K562 (cell line): ENCODE measurements around the gene SLC66A2. TPM values are rescaled to one million over a fixed set of nuclear protein-coding genes. Genes with fewer than 3 reads are reported as not detected.
A peak's percentile ranks its signal among the peaks of the same experiment; 100 is the strongest.

Experiments
- FUS ChIP-seq: fragments of 200-400 bp; formaldehyde crosslinking; optimal IDR thresholded peaks from 2 replicates; pipeline ENCODE3; 2017; ENCODE audit warnings: low read depth, low read length
- NFIC ChIP-seq: fragments of 450-650 bp; IDR thresholded peaks from 2 replicates; pipeline ENCODE4 v1.6.1; 2017; ENCODE audit warnings: mild to moderate bottlenecking, inconsistent platforms
- POLR2G ChIP-seq: fragments of 200-400 bp; formaldehyde crosslinking; IDR thresholded peaks from 2 replicates; pipeline ENCODE4 v1.6.1; 2017; ENCODE audit warnings: low read depth, mild to moderate bottlenecking, antibody characterized with exemption, low read length, moderate library complexity
- RBM17 ChIP-seq: fragments of 200-400 bp; formaldehyde crosslinking; IDR thresholded peaks from 2 replicates; pipeline ENCODE4 v1.6.1; 2017; ENCODE audit warnings: low read depth, mild to moderate bottlenecking, low read length, borderline replicate concordance
- RNF2 ChIP-seq: sonication (generic); IDR thresholded peaks from 2 replicates; pipeline ENCODE4 v1.6.1; 2016
- U2AF1 ChIP-seq: fragments of 200-400 bp; formaldehyde crosslinking; optimal IDR thresholded peaks from 2 replicates; pipeline ENCODE3; 2017; ENCODE audit warnings: mild to moderate bottlenecking, low read depth, low read length, moderate library complexity
- ZNF551 ChIP-seq: fragments of 250-450 bp; sonication (Bioruptor Pico); IDR thresholded peaks from 2 replicates; pipeline ENCODE4 v1.5.0; 2021; ENCODE audit warnings: mild to moderate bottlenecking, moderate library complexity
- ZNF644 ChIP-seq: fragments of 200-800 bp; sonication (Bioruptor generic); IDR thresholded peaks from 2 replicates; pipeline ENCODE4 v1.6.1; 2016; ENCODE audit warnings: low read depth, missing genetic modification characterization, missing compliant biosample characterization
- polyA plus RNA-seq, 8 experiments: library from polyadenylated mRNA; depleted of rRNA in 4 of 8; stranded (reverse) in 5 of 8; unstranded in 3 of 8; fragments of >200 nt; fragmentation: Nextera tagmentation in 2 of 8; fragmentation: Illumina TruSeq in 1 of 8; extraction: Ambion mirVana in 2 of 8; extraction: Trizol in 1 of 8; gene quantifications; 2 replicates each; pipeline versions ENCODE4 v1.2.1 to v1.2.3, GENCODE V29; 2011 to 2014; ENCODE audit warnings: inconsistent platforms in 1 of 8, missing spikeins in 1 of 8
- total RNA-seq, 7 experiments: library from RNA; depleted of rRNA in 6 of 7; stranded (reverse); fragments of >200 nt in 6 of 7; fragmentation: Illumina TruSeq in 2 of 7; extraction: Trizol in 2 of 7; gene quantifications; 2 replicates each; pipeline versions ENCODE4 v1.2.1 to v1.2.3, GENCODE V29; 2011 to 2021; ENCODE audit warnings: low replicate concordance in 1 of 7
- TF ChIP-seq, protein P1 (sequence below): sonication (generic); formaldehyde crosslinking; IDR thresholded peaks from 2 replicates; pipeline ENCODE4 v1.8.0; 2022; ENCODE audit warnings: mild to moderate bottlenecking, missing genetic modification reagents
- TF ChIP-seq, protein P2 (sequence below): sonication (generic); formaldehyde crosslinking; IDR thresholded peaks from 2 replicates; pipeline ENCODE4 v1.8.0; 2023; ENCODE audit warnings: mild to moderate bottlenecking, missing genetic modification reagents
- TF ChIP-seq, protein P3 (sequence below), 2 experiments: fragments of 450-650 bp; IDR thresholded peaks; 2 replicates each; pipeline ENCODE4 v1.6.1; 2016; ENCODE audit warnings: mild to moderate bottlenecking in 2 of 2, borderline replicate concordance in 1 of 2, low read depth in 1 of 2, moderate library complexity in 1 of 2

SLC66A2 gene
- total and polyA plus RNA-seq, 9 of the 15 experiments (the other 6 are each of a cell fraction or from before 2014, with no cell fraction given) = 0.25 to 17.5 (median 5.6) TPM

DNA sequence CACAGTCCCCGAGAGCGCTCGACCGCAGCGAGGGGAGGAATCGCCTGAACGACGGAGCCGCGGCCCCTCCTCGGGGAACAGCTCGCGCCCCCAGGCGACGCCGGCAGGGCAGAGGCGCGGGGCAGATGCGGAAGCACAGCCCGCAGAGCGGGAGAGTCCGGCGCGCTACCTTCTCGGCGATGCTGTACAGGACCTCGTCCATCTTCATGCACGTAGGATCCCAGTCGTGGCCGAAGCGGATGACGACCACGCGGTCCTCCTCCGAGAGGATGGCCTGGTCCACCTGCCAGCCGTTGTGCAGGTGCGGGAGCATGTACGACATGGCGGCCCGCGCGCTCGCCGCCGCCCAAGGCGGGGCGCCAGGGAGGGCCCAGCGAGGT, 36.6 kb upstream of the SLC66A2 start (continued):
- TF ChIP-seq, protein P1, sequence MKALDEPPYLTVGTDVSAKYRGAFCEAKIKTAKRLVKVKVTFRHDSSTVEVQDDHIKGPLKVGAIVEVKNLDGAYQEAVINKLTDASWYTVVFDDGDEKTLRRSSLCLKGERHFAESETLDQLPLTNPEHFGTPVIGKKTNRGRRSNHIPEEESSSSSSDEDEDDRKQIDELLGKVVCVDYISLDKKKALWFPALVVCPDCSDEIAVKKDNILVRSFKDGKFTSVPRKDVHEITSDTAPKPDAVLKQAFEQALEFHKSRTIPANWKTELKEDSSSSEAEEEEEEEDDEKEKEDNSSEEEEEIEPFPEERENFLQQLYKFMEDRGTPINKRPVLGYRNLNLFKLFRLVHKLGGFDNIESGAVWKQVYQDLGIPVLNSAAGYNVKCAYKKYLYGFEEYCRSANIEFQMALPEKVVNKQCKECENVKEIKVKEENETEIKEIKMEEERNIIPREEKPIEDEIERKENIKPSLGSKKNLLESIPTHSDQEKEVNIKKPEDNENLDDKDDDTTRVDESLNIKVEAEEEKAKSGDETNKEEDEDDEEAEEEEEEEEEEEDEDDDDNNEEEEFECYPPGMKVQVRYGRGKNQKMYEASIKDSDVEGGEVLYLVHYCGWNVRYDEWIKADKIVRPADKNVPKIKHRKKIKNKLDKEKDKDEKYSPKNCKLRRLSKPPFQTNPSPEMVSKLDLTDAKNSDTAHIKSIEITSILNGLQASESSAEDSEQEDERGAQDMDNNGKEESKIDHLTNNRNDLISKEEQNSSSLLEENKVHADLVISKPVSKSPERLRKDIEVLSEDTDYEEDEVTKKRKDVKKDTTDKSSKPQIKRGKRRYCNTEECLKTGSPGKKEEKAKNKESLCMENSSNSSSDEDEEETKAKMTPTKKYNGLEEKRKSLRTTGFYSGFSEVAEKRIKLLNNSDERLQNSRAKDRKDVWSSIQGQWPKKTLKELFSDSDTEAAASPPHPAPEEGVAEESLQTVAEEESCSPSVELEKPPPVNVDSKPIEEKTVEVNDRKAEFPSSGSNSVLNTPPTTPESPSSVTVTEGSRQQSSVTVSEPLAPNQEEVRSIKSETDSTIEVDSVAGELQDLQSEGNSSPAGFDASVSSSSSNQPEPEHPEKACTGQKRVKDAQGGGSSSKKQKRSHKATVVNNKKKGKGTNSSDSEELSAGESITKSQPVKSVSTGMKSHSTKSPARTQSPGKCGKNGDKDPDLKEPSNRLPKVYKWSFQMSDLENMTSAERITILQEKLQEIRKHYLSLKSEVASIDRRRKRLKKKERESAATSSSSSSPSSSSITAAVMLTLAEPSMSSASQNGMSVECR (CRISPR knock-in tag) = peak; percentile 70; the same call in 1 of the 2 replicates
- TF ChIP-seq U2AF1 (no peak), ZNF551 (CRISPR knock-in tag) (no peak), POLR2G (no peak), RBM17 (no peak), FUS (no peak), NFIC (no peak), RNF2 (peak; percentile 44; the same call in 1 of the 2 replicates), ZNF644 (no peak)
- TF ChIP-seq, protein P2, sequence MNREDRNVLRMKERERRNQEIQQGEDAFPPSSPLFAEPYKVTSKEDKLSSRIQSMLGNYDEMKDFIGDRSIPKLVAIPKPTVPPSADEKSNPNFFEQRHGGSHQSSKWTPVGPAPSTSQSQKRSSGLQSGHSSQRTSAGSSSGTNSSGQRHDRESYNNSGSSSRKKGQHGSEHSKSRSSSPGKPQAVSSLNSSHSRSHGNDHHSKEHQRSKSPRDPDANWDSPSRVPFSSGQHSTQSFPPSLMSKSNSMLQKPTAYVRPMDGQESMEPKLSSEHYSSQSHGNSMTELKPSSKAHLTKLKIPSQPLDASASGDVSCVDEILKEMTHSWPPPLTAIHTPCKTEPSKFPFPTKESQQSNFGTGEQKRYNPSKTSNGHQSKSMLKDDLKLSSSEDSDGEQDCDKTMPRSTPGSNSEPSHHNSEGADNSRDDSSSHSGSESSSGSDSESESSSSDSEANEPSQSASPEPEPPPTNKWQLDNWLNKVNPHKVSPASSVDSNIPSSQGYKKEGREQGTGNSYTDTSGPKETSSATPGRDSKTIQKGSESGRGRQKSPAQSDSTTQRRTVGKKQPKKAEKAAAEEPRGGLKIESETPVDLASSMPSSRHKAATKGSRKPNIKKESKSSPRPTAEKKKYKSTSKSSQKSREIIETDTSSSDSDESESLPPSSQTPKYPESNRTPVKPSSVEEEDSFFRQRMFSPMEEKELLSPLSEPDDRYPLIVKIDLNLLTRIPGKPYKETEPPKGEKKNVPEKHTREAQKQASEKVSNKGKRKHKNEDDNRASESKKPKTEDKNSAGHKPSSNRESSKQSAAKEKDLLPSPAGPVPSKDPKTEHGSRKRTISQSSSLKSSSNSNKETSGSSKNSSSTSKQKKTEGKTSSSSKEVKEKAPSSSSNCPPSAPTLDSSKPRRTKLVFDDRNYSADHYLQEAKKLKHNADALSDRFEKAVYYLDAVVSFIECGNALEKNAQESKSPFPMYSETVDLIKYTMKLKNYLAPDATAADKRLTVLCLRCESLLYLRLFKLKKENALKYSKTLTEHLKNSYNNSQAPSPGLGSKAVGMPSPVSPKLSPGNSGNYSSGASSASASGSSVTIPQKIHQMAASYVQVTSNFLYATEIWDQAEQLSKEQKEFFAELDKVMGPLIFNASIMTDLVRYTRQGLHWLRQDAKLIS (CRISPR knock-in tag) = peak; percentile 76; the same call in 1 of the 2 replicates
- TF ChIP-seq, protein P3, sequence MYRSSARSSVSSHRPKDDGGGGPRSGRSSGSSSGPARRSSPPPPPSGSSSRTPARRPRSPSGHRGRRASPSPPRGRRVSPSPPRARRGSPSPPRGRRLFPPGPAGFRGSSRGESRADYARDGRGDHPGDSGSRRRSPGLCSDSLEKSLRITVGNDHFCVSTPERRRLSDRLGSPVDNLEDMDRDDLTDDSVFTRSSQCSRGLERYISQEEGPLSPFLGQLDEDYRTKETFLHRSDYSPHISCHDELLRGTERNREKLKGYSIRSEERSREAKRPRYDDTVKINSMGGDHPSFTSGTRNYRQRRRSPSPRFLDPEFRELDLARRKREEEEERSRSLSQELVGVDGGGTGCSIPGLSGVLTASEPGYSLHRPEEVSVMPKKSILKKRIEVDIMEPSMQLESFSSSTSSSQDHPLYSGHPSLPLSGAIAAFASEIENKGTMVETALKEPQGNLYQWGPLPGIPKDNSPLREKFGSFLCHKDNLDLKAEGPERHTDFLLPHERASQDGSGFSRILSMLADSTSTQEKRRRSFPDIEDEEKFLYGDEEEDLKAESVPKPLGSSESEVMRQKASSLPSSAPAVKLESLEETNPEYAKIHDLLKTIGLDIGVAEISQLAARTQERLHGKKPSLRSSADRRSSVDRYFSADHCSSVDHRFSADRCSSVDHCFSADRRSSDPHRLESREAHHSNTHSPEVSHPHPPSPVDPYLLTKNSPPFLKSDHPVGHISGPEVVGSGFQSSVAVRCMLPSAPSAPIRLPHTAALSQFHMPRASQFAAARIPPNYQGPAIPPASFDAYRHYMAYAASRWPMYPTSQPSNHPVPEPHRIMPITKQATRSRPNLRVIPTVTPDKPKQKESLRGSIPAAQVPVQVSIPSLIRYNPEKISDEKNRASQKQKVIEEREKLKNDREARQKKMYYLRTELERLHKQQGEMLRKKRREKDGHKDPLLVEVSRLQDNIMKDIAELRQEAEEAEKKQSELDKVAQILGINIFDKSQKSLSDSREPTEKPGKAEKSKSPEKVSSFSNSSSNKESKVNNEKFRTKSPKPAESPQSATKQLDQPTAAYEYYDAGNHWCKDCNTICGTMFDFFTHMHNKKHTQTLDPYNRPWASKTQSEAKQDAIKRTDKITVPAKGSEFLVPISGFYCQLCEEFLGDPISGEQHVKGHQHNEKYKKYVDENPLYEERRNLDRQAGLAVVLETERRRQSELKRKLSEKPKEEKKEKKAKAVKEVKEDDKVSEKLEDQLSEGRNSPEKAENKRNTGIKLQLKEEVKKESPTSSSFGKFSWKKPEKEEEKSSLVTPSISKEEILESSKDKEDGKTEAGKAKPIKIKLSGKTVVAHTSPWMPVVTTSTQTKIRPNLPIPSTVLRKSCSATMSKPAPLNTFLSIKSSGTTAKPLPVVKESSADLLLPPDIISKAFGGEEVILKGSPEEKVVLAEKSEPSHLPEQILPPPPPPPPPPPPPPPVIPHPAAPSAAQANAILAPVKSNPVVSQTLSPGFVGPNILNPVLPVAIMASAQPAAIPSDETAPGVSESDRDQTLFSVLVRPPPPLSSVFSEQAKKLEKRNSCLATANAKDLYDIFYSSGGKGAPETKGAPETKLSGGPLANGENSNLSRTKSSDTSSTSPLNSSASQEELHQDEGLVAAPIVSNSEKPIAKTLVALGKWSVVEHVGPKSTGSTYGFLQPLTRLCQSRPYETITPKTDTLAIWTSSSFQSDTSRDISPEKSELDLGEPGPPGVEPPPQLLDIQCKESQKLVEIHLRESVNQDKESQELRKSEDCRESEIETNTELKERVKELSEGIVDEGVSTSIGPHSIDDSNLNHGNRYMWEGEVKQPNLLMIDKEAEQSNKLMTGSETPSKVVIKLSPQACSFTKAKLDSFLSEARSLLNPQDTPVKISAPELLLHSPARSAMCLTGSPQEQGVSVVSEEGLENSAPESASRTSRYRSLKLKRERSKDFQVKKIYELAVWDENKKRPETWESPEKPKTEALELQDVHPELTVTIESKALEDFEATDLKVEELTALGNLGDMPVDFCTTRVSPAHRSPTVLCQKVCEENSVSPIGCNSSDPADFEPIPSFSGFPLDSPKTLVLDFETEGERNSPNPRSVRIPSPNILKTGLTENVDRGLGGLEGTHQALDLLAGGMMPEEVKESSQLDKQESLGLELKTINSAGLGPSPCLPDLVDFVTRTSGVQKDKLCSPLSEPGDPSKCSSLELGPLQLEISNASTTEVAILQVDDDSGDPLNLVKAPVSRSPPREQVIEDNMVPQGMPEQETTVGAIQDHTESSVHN (IDR thresholded peaks at IDR 0.05; ENCODE audit: borderline replicate concordance in 1 of 2, low read depth in 1 of 2) = no peak
